ENCODE measurements around the gene MARS1.

Gene MARS1

DNA sequence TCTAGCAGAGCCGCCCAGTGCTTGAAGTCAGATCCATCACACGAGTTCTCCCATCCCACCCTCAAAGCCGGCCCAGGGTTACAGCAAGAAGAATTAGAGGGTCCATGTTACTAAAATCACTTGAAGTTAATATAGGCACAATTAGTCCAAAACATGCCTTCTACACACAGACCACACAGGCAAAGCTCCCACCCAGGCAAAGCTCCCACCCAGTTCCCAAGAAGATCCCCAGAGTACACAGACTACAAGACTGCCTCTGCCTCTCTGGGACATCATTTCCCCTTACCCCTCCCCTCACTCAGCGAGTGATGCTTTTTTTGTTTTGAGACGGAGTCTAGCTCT is 25.0 kb upstream of the MARS1 start:
- no peak overlapping the region for H3K27ac ChIP-seq (ENCODE audit: low read depth, low read length)
- H3K4me1 ChIP-seq (ENCODE audit: control insufficient read depth in 5 of 5, insufficient read depth in 5 of 5, low read length in 5 of 5) = peaks cover 5 to 41% (median 36%) of the 10 kb centered on the region in 5 donors
- H3K4me3 ChIP-seq (ENCODE audit: low read depth in 1 of 5, low read length in 5 of 5) = peak overlapping the region in 2 of 5 donors; percentile 69 to 70
- H3K27me3 ChIP-seq (ENCODE audit: control insufficient read depth in 5 of 5, insufficient read depth in 4 of 5, low read length in 5 of 5) = peaks cover 3 to 12% (median 9%) of the 10 kb centered on the region in 5 donors
- no peak overlapping the region for H3K9ac ChIP-seq (ENCODE audit: low read length in 5 of 5)
- H3K9me3 ChIP-seq (ENCODE audit: control insufficient read depth in 5 of 5, low read length in 5 of 5) = no peaks in the 10 kb centered on the region
- no peaks in the 10 kb centered on the region for H3K36me3 ChIP-seq (ENCODE audit: control insufficient read depth in 5 of 5, insufficient read depth in 5 of 5, low read length in 5 of 5)

DNA sequence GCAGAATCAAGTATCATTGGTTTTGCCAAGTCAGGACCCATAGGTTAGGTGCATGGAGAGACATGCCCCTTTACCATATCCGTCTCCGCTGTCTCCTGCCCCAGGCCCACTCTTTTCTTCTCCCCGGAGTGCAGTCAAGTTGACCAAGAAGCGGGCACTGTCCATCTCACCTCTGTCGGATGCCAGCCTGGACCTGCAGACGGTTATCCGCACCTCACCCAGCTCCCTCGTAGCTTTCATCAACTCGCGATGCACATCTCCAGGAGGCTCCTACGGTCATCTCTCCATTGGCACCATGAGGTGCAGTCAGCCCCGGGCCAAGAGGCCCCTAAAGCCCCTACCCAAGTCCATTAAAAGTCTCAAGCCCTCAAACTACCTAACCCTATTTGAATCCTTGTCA is 23.3 kb upstream of the MARS1 start:
- Histone ChIP-seq H3K9ac (ENCODE audit: low read length in 5 of 5) (no peak overlapping the region), H3K9me3 (ENCODE audit: control insufficient read depth in 5 of 5, low read length in 5 of 5) (no peaks in the 10 kb centered on the region), H3K4me1 (ENCODE audit: control insufficient read depth in 5 of 5, insufficient read depth in 5 of 5, low read length in 5 of 5) (peaks cover 0 to 27% (median 25%) of the 10 kb centered on the region in 5 donors), H3K4me3 (ENCODE audit: low read depth in 1 of 5, low read length in 5 of 5) (no peak overlapping the region), H3K27me3 (ENCODE audit: control insufficient read depth in 5 of 5, insufficient read depth in 4 of 5, low read length in 5 of 5) (peaks cover 3 to 15% (median 9%) of the 10 kb centered on the region in 5 donors), H3K27ac (ENCODE audit: low read depth, low read length) (no peak overlapping the region), H3K36me3 (ENCODE audit: control insufficient read depth in 5 of 5, insufficient read depth in 5 of 5, low read length in 5 of 5) (peaks cover 0 to 6% (median 0%) of the 10 kb centered on the region in 5 donors)

DNA sequence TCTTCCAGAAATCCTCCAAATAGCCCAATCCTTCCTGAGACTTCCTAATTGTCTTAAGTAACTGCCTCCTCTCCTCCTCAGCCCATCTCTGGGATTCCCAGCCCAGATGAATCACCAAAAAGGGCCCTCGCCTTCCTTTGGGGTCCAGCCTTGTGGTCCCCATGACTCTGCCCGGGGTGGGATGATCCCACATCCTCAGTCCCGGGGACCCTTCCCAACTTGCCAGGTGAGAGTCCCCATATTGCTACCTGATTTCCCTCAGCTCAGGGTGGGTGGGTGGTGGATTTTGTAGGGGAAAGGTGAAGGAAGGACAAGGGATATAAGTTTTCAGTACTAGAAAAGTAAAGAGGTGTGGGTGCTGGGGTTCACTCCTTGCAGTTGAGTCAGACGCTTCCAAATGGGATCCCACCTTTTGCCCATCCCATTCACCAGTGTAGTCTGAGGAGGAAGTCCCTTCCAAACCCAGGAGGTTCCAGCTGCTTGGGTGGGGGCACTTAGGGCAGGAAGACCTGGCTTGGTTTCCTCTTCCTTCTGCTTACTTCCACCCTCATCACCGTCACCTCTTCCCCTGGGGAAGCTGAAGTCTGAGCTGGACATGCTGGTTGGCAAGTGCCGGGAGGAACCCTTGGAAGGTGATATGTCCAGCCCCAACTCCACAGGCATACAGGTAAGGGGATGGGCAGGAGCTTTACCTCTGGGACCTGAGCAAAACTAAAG is 22.7 kb upstream of the MARS1 start:
- Histone ChIP-seq H3K9ac (ENCODE audit: low read length in 5 of 5) (no peak overlapping the region), H3K4me1 (ENCODE audit: control insufficient read depth in 5 of 5, insufficient read depth in 5 of 5, low read length in 5 of 5) (peaks cover 0 to 26% (median 24%) of the 10 kb centered on the region in 5 donors), H3K27ac (ENCODE audit: low read depth, low read length) (no peak overlapping the region), H3K4me3 (ENCODE audit: low read depth in 1 of 5, low read length in 5 of 5) (no peak overlapping the region), H3K9me3 (ENCODE audit: control insufficient read depth in 5 of 5, low read length in 5 of 5) (no peaks in the 10 kb centered on the region), H3K27me3 (ENCODE audit: control insufficient read depth in 5 of 5, insufficient read depth in 4 of 5, low read length in 5 of 5) (peaks cover 4 to 15% (median 9%) of the 10 kb centered on the region in 5 donors), H3K36me3 (ENCODE audit: control insufficient read depth in 5 of 5, insufficient read depth in 5 of 5, low read length in 5 of 5) (peaks cover 0 to 10% (median 0%) of the 10 kb centered on the region in 5 donors)

DNA sequence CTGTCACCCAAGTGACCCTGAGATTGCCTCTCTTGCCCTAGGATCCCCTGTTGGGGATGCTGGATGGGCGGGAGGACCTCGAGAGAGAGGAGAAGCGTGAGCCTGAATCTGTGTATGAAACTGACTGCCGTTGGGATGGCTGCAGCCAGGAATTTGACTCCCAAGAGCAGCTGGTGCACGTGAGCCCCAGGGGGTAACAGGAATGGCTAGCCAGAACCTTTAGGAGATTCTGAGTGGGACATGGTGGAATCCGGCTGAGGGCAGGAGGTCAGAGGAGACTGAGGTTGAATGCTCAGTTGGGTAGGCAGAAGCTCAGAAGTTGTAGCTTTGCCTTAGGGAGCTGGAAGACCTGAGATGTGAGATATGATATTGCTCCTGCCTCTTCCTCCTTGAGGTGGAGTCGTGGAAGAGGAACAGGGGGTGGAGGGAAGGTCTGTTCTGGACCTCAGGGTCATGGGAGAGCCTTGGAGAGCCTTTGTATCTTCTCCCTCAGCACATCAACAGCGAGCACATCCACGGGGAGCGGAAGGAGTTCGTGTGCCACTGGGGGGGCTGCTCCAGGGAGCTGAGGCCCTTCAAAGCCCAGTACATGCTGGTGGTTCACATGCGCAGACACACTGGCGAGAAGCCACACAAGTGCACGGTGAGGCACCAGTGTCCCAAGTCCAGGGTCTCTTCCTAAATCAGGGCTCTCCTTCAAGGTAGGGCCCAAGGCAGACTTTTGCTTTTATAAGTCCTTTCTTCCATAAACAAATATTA is 21.9 kb upstream of the MARS1 start:
- Histone ChIP-seq H3K36me3 (ENCODE audit: control insufficient read depth in 5 of 5, insufficient read depth in 5 of 5, low read length in 5 of 5) (peaks cover 0 to 10% (median 0%) of the 10 kb centered on the region in 5 donors), H3K4me1 (ENCODE audit: control insufficient read depth in 5 of 5, insufficient read depth in 5 of 5, low read length in 5 of 5) (peaks cover 0 to 18% (median 17%) of the 10 kb centered on the region in 5 donors), H3K9ac (ENCODE audit: low read length in 5 of 5) (no peak overlapping the region), H3K9me3 (ENCODE audit: control insufficient read depth in 5 of 5, low read length in 5 of 5) (no peaks in the 10 kb centered on the region), H3K27me3 (ENCODE audit: control insufficient read depth in 5 of 5, insufficient read depth in 4 of 5, low read length in 5 of 5) (peaks cover 4 to 13% (median 8%) of the 10 kb centered on the region in 5 donors), H3K27ac (ENCODE audit: low read depth, low read length) (no peak overlapping the region), H3K4me3 (ENCODE audit: low read depth in 1 of 5, low read length in 5 of 5) (no peak overlapping the region)

DNA sequence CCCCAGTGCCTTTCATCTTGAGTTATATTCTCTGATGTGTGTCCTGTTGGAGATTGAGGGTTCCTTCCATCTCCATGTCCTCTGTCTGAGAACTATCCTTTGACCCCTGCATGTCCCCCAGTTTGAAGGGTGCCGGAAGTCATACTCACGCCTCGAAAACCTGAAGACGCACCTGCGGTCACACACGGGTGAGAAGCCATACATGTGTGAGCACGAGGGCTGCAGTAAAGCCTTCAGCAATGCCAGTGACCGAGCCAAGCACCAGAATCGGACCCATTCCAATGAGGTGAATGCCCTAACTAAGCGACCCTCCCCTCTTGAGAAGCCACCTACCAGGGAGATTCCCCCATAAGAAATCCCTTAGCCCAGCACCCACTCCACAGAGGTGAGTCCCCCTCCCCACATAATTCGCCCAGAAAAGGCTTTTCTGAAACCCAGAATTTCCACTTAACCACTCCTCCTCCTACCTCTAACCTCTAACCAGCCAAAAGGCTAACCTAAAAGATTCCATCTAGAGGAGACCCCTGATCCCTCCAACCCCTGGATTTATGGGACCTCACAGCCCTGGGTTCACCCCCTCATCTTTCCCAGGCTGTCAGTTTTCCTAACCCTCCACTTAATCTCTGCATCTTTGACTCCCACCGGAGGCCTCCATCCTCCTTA is 20.5 kb upstream of the MARS1 start:
- Histone ChIP-seq H3K9me3 (ENCODE audit: control insufficient read depth in 5 of 5, low read length in 5 of 5) (no peaks in the 10 kb centered on the region), H3K4me3 (ENCODE audit: low read depth in 1 of 5, low read length in 5 of 5) (no peak overlapping the region), H3K27ac (ENCODE audit: low read depth, low read length) (no peak overlapping the region), H3K4me1 (ENCODE audit: control insufficient read depth in 5 of 5, insufficient read depth in 5 of 5, low read length in 5 of 5) (peaks cover 0 to 6% (median 6%) of the 10 kb centered on the region in 5 donors), H3K9ac (ENCODE audit: low read length in 5 of 5) (no peak overlapping the region), H3K27me3 (ENCODE audit: control insufficient read depth in 5 of 5, insufficient read depth in 4 of 5, low read length in 5 of 5) (peaks cover 2 to 18% (median 8%) of the 10 kb centered on the region in 5 donors), H3K36me3 (ENCODE audit: control insufficient read depth in 5 of 5, insufficient read depth in 5 of 5, low read length in 5 of 5) (peaks cover 0 to 13% (median 0%) of the 10 kb centered on the region in 5 donors)

DNA sequence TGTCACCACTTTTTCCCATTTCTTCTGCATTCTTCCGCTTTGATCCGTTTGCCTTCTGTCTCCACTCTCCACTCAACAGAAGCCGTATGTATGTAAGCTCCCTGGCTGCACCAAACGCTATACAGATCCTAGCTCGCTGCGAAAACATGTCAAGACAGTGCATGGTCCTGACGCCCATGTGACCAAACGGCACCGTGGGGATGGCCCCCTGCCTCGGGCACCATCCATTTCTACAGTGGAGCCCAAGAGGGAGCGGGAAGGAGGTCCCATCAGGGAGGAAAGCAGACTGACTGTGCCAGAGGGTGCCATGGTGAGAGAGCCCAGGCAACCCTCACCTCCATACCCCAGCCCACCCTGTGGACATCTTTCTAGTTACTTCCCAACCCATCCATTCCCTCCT is 20.0 kb upstream of the MARS1 start:
- Histone ChIP-seq H3K27ac (ENCODE audit: low read depth, low read length) (no peak overlapping the region), H3K9ac (ENCODE audit: low read length in 5 of 5) (no peak overlapping the region), H3K36me3 (ENCODE audit: control insufficient read depth in 5 of 5, insufficient read depth in 5 of 5, low read length in 5 of 5) (peaks cover 0 to 16% (median 0%) of the 10 kb centered on the region in 5 donors), H3K4me1 (ENCODE audit: control insufficient read depth in 5 of 5, insufficient read depth in 5 of 5, low read length in 5 of 5) (peaks cover 0 to under 1% (median 0%) of the 10 kb centered on the region in 5 donors), H3K27me3 (ENCODE audit: control insufficient read depth in 5 of 5, insufficient read depth in 4 of 5, low read length in 5 of 5) (peaks cover 4 to 18% (median 8%) of the 10 kb centered on the region in 5 donors), H3K4me3 (ENCODE audit: low read depth in 1 of 5, low read length in 5 of 5) (no peak overlapping the region), H3K9me3 (ENCODE audit: control insufficient read depth in 5 of 5, low read length in 5 of 5) (no peaks in the 10 kb centered on the region)

DNA sequence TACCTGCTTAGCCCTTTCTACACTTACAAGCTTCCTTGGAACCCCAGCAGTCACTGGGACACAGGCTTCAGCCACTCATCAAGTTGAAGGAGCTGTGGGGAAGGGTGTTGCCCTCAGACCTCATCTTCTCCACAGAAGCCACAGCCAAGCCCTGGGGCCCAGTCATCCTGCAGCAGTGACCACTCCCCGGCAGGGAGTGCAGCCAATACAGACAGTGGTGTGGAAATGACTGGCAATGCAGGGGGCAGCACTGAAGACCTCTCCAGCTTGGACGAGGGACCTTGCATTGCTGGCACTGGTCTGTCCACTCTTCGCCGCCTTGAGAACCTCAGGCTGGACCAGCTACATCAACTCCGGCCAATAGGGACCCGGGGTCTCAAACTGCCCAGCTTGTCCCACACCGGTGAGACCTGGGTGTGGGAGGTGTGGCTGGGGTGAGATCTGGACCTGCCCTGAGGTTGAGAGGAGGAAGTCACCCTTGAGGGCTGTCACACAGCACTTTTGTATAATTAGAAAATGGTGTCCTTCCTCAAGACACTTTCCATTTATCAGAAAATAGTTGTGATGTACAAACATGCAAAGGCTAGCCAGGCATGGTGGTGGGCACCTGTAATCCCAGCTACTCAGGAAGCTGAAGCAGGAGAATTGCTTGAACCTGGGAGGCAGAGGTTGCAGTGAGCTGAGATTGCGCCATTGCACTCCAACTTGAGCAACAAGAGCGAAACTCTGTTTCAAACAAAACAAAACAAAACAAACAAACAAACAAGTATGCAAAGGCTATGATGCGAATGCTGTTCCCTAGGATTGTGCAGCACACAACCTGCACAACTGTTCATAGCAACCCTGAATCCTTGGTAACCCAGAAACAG is 18.3 kb upstream of the MARS1 start:
- Histone ChIP-seq H3K9me3 (ENCODE audit: control insufficient read depth in 5 of 5, low read length in 5 of 5) (no peaks in the 10 kb centered on the region), H3K9ac (ENCODE audit: low read length in 5 of 5) (no peak overlapping the region), H3K36me3 (ENCODE audit: control insufficient read depth in 5 of 5, insufficient read depth in 5 of 5, low read length in 5 of 5) (peaks cover 0 to 24% (median 0%) of the 10 kb centered on the region in 5 donors), H3K4me3 (ENCODE audit: low read depth in 1 of 5, low read length in 5 of 5) (no peak overlapping the region), H3K27ac (ENCODE audit: low read depth, low read length) (no peak overlapping the region), H3K27me3 (ENCODE audit: control insufficient read depth in 5 of 5, insufficient read depth in 4 of 5, low read length in 5 of 5) (peaks cover 6 to 28% (median 15%) of the 10 kb centered on the region in 5 donors), H3K4me1 (ENCODE audit: control insufficient read depth in 5 of 5, insufficient read depth in 5 of 5, low read length in 5 of 5) (peaks cover 0 to under 1% (median 0%) of the 10 kb centered on the region in 5 donors)

DNA sequence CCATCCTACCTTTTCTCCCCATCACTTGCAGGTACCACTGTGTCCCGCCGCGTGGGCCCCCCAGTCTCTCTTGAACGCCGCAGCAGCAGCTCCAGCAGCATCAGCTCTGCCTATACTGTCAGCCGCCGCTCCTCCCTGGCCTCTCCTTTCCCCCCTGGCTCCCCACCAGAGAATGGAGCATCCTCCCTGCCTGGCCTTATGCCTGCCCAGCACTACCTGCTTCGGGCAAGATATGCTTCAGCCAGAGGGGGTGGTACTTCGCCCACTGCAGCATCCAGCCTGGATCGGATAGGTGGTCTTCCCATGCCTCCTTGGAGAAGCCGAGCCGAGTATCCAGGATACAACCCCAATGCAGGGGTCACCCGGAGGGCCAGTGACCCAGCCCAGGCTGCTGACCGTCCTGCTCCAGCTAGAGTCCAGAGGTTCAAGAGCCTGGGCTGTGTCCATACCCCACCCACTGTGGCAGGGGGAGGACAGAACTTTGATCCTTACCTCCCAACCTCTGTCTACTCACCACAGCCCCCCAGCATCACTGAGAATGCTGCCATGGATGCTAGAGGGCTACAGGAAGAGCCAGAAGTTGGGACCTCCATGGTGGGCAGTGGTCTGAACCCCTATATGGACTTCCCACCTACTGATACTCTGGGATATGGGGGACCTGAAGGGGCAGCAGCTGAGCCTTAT is 17.4 kb upstream of the MARS1 start:
- Histone ChIP-seq H3K4me3 (ENCODE audit: low read depth in 1 of 5, low read length in 5 of 5) (no peak overlapping the region), H3K4me1 (ENCODE audit: control insufficient read depth in 5 of 5, insufficient read depth in 5 of 5, low read length in 5 of 5) (peaks cover 0 to 9% (median 7%) of the 10 kb centered on the region in 5 donors)

More for the DNA sequence above, 17.4 kb upstream of the MARS1 start:
- H3K9ac ChIP-seq (ENCODE audit: low read length in 5 of 5) = no peak overlapping the region
- H3K36me3 ChIP-seq (ENCODE audit: control insufficient read depth in 5 of 5, insufficient read depth in 5 of 5, low read length in 5 of 5) = peaks cover 0 to 29% (median 0%) of the 10 kb centered on the region in 5 donors
- no peaks in the 10 kb centered on the region for H3K9me3 ChIP-seq (ENCODE audit: control insufficient read depth in 5 of 5, low read length in 5 of 5)
- H3K27me3 ChIP-seq (ENCODE audit: control insufficient read depth in 5 of 5, insufficient read depth in 4 of 5, low read length in 5 of 5) = peaks cover 10 to 36% (median 24%) of the 10 kb centered on the region in 5 donors
- no peak overlapping the region for H3K27ac ChIP-seq (ENCODE audit: low read depth, low read length)
